SK-N-SH (cell line): ENCODE results near the gene CHD5. TPM values are rescaled to one million over a fixed set of nuclear protein-coding genes. Genes with fewer than 3 reads are reported as not detected.

Experiments
- CTCF ChIA-PET: fragments of 300-600, 350-600 bp; formaldehyde crosslinking; extraction: SDS; loops from one replicate; lab custom pipeline; 2021; lab: Yijun Ruan, JAX
- POLR2A ChIA-PET: fragments of 350-600 bp; sonication (Branson Sonifier 250); formaldehyde crosslinking; extraction: SDS; loops from one replicate; lab custom pipeline; 2020; ENCODE audit warnings: antibody characterized with exemption, inconsistent platforms; lab: Yijun Ruan, JAX
- DNase-seq: peaks from one replicate; pipeline ENCODE4 v3.0.0; 2012
- H2AFZ ChIP-seq: fragments of 200-600 bp; sonication (generic); 2 replicates; pipeline ENCODE4 v1.8.1; 2016; ENCODE audit warnings: antibody characterized with exemption, mild to moderate bottlenecking, low read depth
- H3F3A ChIP-seq: fragments of 200-600 bp; sonication (generic); replicated peaks from 2 replicates; pipeline ENCODE3; 2016; ENCODE audit warnings: antibody characterized with exemption, mild to moderate bottlenecking; ENCODE audit not compliant: insufficient read depth
- H3K27ac ChIP-seq, 2 experiments: fragments of 200-500 bp in 1 of 2; fragments of 200-600 bp in 1 of 2; sonication (Bioruptor generic) in 1 of 2; sonication (generic), shearing (Covaris generic) in 1 of 2; 2 replicates each; pipeline versions ENCODE4 v1.5.1 to v1.6.1; 2014 to 2016; ENCODE audit warnings: low read depth in 2 of 2, inconsistent platforms in 1 of 2, low read length in 1 of 2, mild to moderate bottlenecking in 1 of 2, mixed read lengths in 1 of 2
- H3K27me3 ChIP-seq: fragments of 200-600 bp; sonication (generic), shearing (Covaris generic); 2 replicates; pipeline ENCODE4 v1.6.1; 2016; ENCODE audit warnings: mixed run types; ENCODE audit not compliant: insufficient read depth
- H3K36me3 ChIP-seq, 2 experiments: fragments of 200-500 bp in 1 of 2; fragments of 200-600 bp in 1 of 2; sonication (Bioruptor generic) in 1 of 2; sonication (generic) in 1 of 2; replicated peaks in 1 of 2; 2 replicates each; pipeline versions ENCODE3 to v1.5.1; 2014 to 2016; ENCODE audit warnings: low read length in 1 of 2, mild to moderate bottlenecking in 1 of 2; ENCODE audit not compliant: insufficient read depth in 2 of 2, control insufficient read depth in 1 of 2
- H3K4me1 ChIP-seq, 2 experiments: fragments of 200-500 bp in 1 of 2; fragments of 200-600 bp in 1 of 2; sonication (Bioruptor generic) in 1 of 2; sonication (generic), shearing (Covaris generic) in 1 of 2; 2 replicates each; pipeline versions ENCODE4 v1.5.1 to v1.6.1; 2014 to 2016; ENCODE audit warnings: low read depth in 1 of 2, low read length in 1 of 2, mixed run types in 1 of 2; ENCODE audit not compliant: insufficient read depth in 2 of 2, control insufficient read depth in 1 of 2
- H3K4me2 ChIP-seq: fragments of 200-600 bp; sonication (generic), shearing (Covaris generic); 2 replicates; pipeline ENCODE4 v1.6.1; 2017; ENCODE audit warnings: mixed run types
- H3K4me3 ChIP-seq, 2 experiments: fragments of 200-500 bp in 1 of 2; fragments of 200-600 bp in 1 of 2; sonication (Bioruptor generic) in 1 of 2; sonication (generic), shearing (Covaris generic) in 1 of 2; 2 replicates each; pipeline versions ENCODE4 v1.5.1 to v1.8.1; 2014 to 2016; ENCODE audit warnings: low read depth in 2 of 2, inconsistent platforms in 1 of 2, low read length in 1 of 2, mild to moderate bottlenecking in 1 of 2, mixed read lengths in 1 of 2, moderate library complexity in 1 of 2
- H3K79me2 ChIP-seq: fragments of 200-600 bp; sonication (generic); 2 replicates; pipeline ENCODE4 v1.8.1; 2017; ENCODE audit warnings: mild to moderate bottlenecking; ENCODE audit not compliant: insufficient read depth
- H3K9ac ChIP-seq: fragments of 200-600 bp; sonication (generic); 2 replicates; pipeline ENCODE4 v1.6.1; 2017; ENCODE audit warnings: mixed run types
- H3K9me2 ChIP-seq: fragments of 200-600 bp; sonication (generic); 2 replicates; pipeline ENCODE4 v1.6.1; 2017; ENCODE audit warnings: mixed run types
- H3K9me3 ChIP-seq: fragments of 200-600 bp; sonication (generic); 2 replicates; pipeline ENCODE4 v1.6.1; 2017; ENCODE audit warnings: mixed run types, mild to moderate bottlenecking, moderate library complexity
- H4K20me1 ChIP-seq: fragments of 200-600 bp; sonication (generic); 2 replicates; pipeline ENCODE4 v1.6.1; 2017; ENCODE audit warnings: mild to moderate bottlenecking, mixed run types; ENCODE audit not compliant: insufficient read depth
- FOXM1 ChIP-seq: IDR thresholded peaks from 2 replicates; pipeline ENCODE4 v1.4.0; 2012; ENCODE audit warnings: low read depth, mild to moderate bottlenecking
- GABPA ChIP-seq: IDR thresholded peaks from 2 replicates; pipeline ENCODE4 v1.4.0; 2012; ENCODE audit warnings: low read depth, mild to moderate bottlenecking
- IRF3 ChIP-seq: fragments of 150-350 bp; IDR thresholded peaks from 2 replicates; pipeline ENCODE4 v1.6.1; 2016; ENCODE audit warnings: mild to moderate bottlenecking, low read depth, low read length
- MAX ChIP-seq: IDR thresholded peaks from 2 replicates; pipeline ENCODE4 v1.4.0; 2012; ENCODE audit warnings: low read depth
- MEF2A ChIP-seq: IDR thresholded peaks from 2 replicates; pipeline ENCODE4 v1.4.0; 2012; ENCODE audit warnings: low read depth, borderline replicate concordance
- POLR2AphosphoS5 ChIP-seq: IDR thresholded peaks from 2 replicates; pipeline ENCODE4 v1.6.1; 2012; ENCODE audit warnings: low read depth, low read length
- RCOR1 ChIP-seq: fragments of 150-350 bp; IDR thresholded peaks from 2 replicates; pipeline ENCODE4 v1.6.1; 2017; ENCODE audit warnings: antibody characterized with exemption, low read length
- REST ChIP-seq: IDR thresholded peaks from 2 replicates; pipeline ENCODE4 v1.6.1; 2012; ENCODE audit warnings: mild to moderate bottlenecking, low read depth, low read length, moderate library complexity
- RFX5 ChIP-seq: IDR thresholded peaks from 2 replicates; pipeline ENCODE4 v1.6.1; 2012; ENCODE audit warnings: mild to moderate bottlenecking, improper control_type of control experiment, low read length
- SMC3 ChIP-seq: IDR thresholded peaks from 2 replicates; pipeline ENCODE4 v1.6.1; 2012; ENCODE audit warnings: low read depth, low read length, improper control_type of control experiment
- TAF1 ChIP-seq: IDR thresholded peaks from 2 replicates; pipeline ENCODE4 v1.6.1; 2012; ENCODE audit warnings: low read depth, mild to moderate bottlenecking, low read length, moderate library complexity, borderline replicate concordance
- TEAD4 ChIP-seq: IDR thresholded peaks from 2 replicates; pipeline ENCODE4 v1.4.0; 2012; ENCODE audit warnings: mild to moderate bottlenecking, borderline replicate concordance; ENCODE audit not compliant: insufficient read depth
- WGBS: methylation state at CpG from one replicate; pipeline ENCODE4 v1.1.6; 2017; ENCODE audit warnings: low lambda C conversion rate; 5-methylcytosine and 5-hydroxymethylcytosine counted together
- polyA plus RNA-seq, 3 experiments: library from polyadenylated mRNA; depleted of rRNA; stranded (reverse); fragments of >200 nt; gene quantifications; 2 replicates each; pipeline ENCODE4 v1.2.3, GENCODE V29; 2012
- TF ChIP-seq, protein P1 (sequence below): IDR thresholded peaks from 2 replicates; pipeline ENCODE4 v1.4.0; 2012; ENCODE audit warnings: low read depth, borderline replicate concordance

CHD5 gene
- polyA plus RNA-seq, 1 of the 3 experiments (the other 2 are of a cell fraction): 0.26 TPM

DNA sequence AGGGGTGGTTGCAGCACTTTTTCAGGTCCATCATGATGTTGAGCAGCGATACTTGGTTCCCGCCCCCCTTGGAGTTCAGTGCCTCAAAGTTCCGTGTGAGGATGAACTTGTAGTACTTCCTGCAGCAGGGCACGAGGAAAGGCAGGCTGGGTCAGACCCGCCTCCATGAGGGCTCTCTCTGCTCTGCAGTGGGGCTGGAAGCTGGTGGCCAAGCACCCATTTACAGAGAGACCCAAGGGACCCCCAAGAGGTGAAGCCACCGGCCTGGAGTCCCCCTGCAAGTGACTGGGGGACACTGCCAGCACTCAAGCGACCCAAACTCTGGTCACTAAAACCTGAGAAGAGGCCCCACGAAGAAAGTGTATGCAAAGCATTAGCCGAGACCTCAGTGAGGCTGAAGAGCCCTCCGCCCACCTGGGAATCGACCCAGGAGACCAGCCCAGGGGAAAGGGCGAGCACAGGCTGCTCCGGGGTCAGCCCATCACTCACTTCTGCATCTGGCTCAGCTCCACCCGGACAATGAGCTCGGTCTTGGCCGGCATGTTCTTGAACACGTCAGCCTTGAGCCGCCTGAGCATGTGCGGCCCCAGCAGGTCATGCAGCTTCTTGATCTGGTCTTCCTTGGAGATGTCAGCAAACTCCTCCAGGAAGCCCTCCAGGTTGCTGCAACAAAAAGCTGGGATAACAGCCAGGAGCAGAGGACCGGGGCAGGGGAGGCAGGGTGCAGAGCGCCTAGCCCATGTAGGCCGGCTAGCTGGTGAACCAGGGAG is 45.2 kb downstream of the CHD5 start:
- 0 out of 2 replicates have a peak, but pooled peaks cover 5% of the 10 kb centered on the region for H3K9me3 ChIP-seq
- no peak overlapping the region for H3K27ac ChIP-seq
- POLR2A ChIA-PET: no interaction called here
- no peaks in the 10 kb centered on the region for H3F3A ChIP-seq
- H3K27me3 ChIP-seq: no peaks in the 10 kb centered on the region
- no peak overlapping the region for H3K4me3 ChIP-seq
- no peak overlapping the region for H3K9ac ChIP-seq
- no peaks in the 10 kb centered on the region for H3K79me2 ChIP-seq
- no peak overlapping the region for H3K4me2 ChIP-seq
- H2AFZ ChIP-seq: no peak overlapping the region
- H4K20me1 ChIP-seq: no peaks in the 10 kb centered on the region
- H3K9me2 ChIP-seq: no peaks in the 10 kb centered on the region
- CTCF ChIA-PET: interaction anchor here (1.5 kb wide), 1 partner anchor 82 kb away, joined by 3 read pairs; no protein-coding TSS in a partner anchor
- TF ChIP-seq RCOR1: no peak
- TF ChIP-seq FOXM1: no peak
- no peak for TF ChIP-seq MEF2A
- TF ChIP-seq REST: no peak
- TF ChIP-seq TEAD4: no peak
- TF ChIP-seq, protein P1, sequence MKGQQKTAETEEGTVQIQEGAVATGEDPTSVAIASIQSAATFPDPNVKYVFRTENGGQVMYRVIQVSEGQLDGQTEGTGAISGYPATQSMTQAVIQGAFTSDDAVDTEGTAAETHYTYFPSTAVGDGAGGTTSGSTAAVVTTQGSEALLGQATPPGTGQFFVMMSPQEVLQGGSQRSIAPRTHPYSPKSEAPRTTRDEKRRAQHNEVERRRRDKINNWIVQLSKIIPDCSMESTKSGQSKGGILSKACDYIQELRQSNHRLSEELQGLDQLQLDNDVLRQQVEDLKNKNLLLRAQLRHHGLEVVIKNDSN: no peak
- no peak for TF ChIP-seq TAF1
- no peak for TF ChIP-seq RFX5
- no peak for TF ChIP-seq POLR2AphosphoS5
- no peak for TF ChIP-seq GABPA
- TF ChIP-seq MAX: no peak
- TF ChIP-seq IRF3: no peak
- TF ChIP-seq SMC3: no peak
- TF ChIP-seq, all 33 proteins: peak for 0
- DNase-seq: no peak
- 55% methylated on average over 9 of the region's 22 CpGs for WGBS
- no peaks in the 10 kb centered on the region for H3K4me1 ChIP-seq
- no peaks in the 10 kb centered on the region for H3K36me3 ChIP-seq
